Measurements from ENCODE around the gene CPLANE1. TPM values are rescaled to one million over a fixed set of nuclear protein-coding genes. Genes with fewer than 3 reads are reported as not detected.

The CPLANE1 gene
- total and polyA plus RNA-seq, 2 of the 4 experiments (the other 2 are of a cell fraction): 4.4 to 17.9 TPM

GRCh38 chr5:37214550-37214949, 34.6 kb downstream of the CPLANE1 start:
- H3K4ac ChIP-seq (ENCODE audit: low read depth, low read length): no peak overlapping the region
- H2BK5ac ChIP-seq (ENCODE audit: low read depth, low read length, poor library complexity, severe bottlenecking): no peak overlapping the region
- no peak overlapping the region for H4K5ac ChIP-seq (ENCODE audit: low read depth, low read length)
- WGBS, 2 experiments (ENCODE audit: extremely low coverage in 2 of 2, insufficient read length in 1 of 2): no CpG with 5 or more reads among the region's 1 CpG
- H2AFZ ChIP-seq (replicated peaks; ENCODE audit: low read length, poor library complexity): no peak overlapping the region
- no peak overlapping the region for H2BK120ac ChIP-seq (ENCODE audit: low read depth, low read length)
- H2BK20ac ChIP-seq (ENCODE audit: low read depth, low read length): no peak overlapping the region
- in situ Hi-C loops (cut with MboI; ENCODE audit: low sequenced_read_pairs) (no loop called here), intact Hi-C loops (cut with micrococcal nuclease) (no loop called here), dilution Hi-C loops (cut with HindIII; ENCODE audit: low sequenced_read_pairs, unreplicated experiment) (no loop called here)
- H4K91ac ChIP-seq (ENCODE audit: insufficient read depth, low read depth, low read length): no peak overlapping the region
- CTCF ChIA-PET: no interaction called here
- H2AK5ac ChIP-seq (ENCODE audit: low read depth, low read length): no peak overlapping the region
- H3K4me2 ChIP-seq (ENCODE audit: low read depth, low read length): no peak overlapping the region
- POLR2A ChIA-PET (ENCODE audit: unreplicated experiment): no interaction called here
- no peak overlapping the region for H3K18ac ChIP-seq (ENCODE audit: low read depth, low read length)
- H3K9ac ChIP-seq (ENCODE audit: low read depth, low read length): no peak overlapping the region
- no peak overlapping the region for H2BK15ac ChIP-seq (ENCODE audit: low read depth, low read length)
- H3K79me1 ChIP-seq (ENCODE audit: low read depth in 1 of 2, low read length in 2 of 2): no peaks in the 10 kb centered on the region; a peak in 1 of 4 replicates
- H3K23ac ChIP-seq (ENCODE audit: low read depth, low read length): no peak overlapping the region
- H3K4me1 ChIP-seq (ENCODE audit: control insufficient read depth, insufficient read depth, low read length): peaks cover 1% of the 10 kb centered on the region; the same call in 1 of the 2 replicates
- H3K9me1 ChIP-seq (ENCODE audit: insufficient read depth, low read length): no peaks in the 10 kb centered on the region; the same call in 1 of the 2 replicates
- no peaks in the 10 kb centered on the region for H3K9me3 ChIP-seq (ENCODE audit: control insufficient read depth, insufficient read depth, low read length)
- DNase-seq (no peak), ATAC-seq (ENCODE audit: low read depth) (no peak)
- peaks cover 23% of the 10 kb centered on the region for H3K36me3 ChIP-seq (ENCODE audit: control insufficient read depth, insufficient read depth, low read length)
- no peak overlapping the region for H2AK9ac ChIP-seq (replicated peaks; ENCODE audit: low read depth, low read length, poor library complexity)
- H4K8ac ChIP-seq (ENCODE audit: low read depth in 2 of 2, low read length in 2 of 2): no peak overlapping the region
- TF ChIP-seq CEBPB (IDR thresholded peaks at IDR 0.05; ENCODE audit: low read depth, low read length) (no peak), RFX5 (IDR thresholded peaks at IDR 0.05; ENCODE audit: low read depth, low read length) (no peak), SMC3 (IDR thresholded peaks at IDR 0.05; ENCODE audit: low read depth, low read length) (no peak), FOS (IDR thresholded peaks at IDR 0.05; ENCODE audit: low read depth, low read length) (no peak), POLR2A (IDR thresholded peaks at IDR 0.05; ENCODE audit: low read depth, low read length) (no peak), USF2 (IDR thresholded peaks at IDR 0.05; ENCODE audit: low read depth, low read length) (no peak), BHLHE40 (IDR thresholded peaks at IDR 0.05; ENCODE audit: low read depth, low read length) (no peak), MAZ (IDR thresholded peaks at IDR 0.05; ENCODE audit: borderline replicate concordance, low read depth, low read length) (no peak), MAFK (IDR thresholded peaks at IDR 0.05; ENCODE audit: low read depth, low read length) (no peak), RCOR1 (IDR thresholded peaks at IDR 0.05; ENCODE audit: insufficient replicate concordance, low read length) (no peak), CHD1 (IDR thresholded peaks at IDR 0.05; ENCODE audit: low read depth, low read length) (no peak)
- H3K4me3 ChIP-seq (ENCODE audit: insufficient read depth, low read depth, low read length): no peak overlapping the region
- H3K14ac ChIP-seq (replicated peaks; ENCODE audit: low read depth, low read length): no peak overlapping the region
- peak overlapping the region; percentile 30; the same call in 1 of the 2 replicates for H3K56ac ChIP-seq (ENCODE audit: extremely low read depth, insufficient read depth, low read length)
- no peaks in the 10 kb centered on the region for H4K20me1 ChIP-seq (ENCODE audit: insufficient read depth, low read length)
- no peak overlapping the region for H3K27ac ChIP-seq (ENCODE audit: insufficient read depth, low read length)
- no peaks in the 10 kb centered on the region for H3K27me3 ChIP-seq (ENCODE audit: control insufficient read depth, insufficient read depth, low read length)
- BruUV-seq (replicated peaks): no TSS peak
